CD4-positive, alpha-beta T cell treated with Interleukin-10 for 1 hour (primary cell): ENCODE data around the gene STX1B.
"Not testable (repeated sequence)": the region's sequence is repeated elsewhere in the genome, so short reads cannot be mapped to it uniquely, and the experiment has no call there.

Experiments used
- DNase-seq: peaks from one replicate; pipeline ENCODE4 v3.0.0-alpha.2; 2020

STX1B gene

DNA sequence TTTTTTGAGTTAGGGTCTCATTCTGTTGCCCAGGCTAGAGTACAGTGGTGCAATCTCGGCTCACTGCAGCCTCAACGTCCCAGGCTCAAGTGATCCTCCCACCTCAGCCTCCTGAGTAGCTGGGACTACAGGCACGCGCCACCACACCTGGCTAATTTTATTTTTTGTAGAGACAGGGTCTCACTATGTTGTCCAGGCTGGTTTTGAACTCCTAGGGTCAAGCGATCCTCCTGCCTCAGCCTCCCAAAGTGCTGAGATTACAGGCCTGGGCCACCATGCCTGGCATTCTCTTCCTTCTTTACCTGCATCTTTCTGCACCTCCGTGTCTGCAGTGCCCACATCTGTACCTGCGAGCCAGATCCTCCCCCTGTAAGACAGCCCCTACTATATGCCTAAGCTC lies 1.4 kb upstream of the STX1B start:
- not testable (repeated sequence) for DNase-seq

DNA sequence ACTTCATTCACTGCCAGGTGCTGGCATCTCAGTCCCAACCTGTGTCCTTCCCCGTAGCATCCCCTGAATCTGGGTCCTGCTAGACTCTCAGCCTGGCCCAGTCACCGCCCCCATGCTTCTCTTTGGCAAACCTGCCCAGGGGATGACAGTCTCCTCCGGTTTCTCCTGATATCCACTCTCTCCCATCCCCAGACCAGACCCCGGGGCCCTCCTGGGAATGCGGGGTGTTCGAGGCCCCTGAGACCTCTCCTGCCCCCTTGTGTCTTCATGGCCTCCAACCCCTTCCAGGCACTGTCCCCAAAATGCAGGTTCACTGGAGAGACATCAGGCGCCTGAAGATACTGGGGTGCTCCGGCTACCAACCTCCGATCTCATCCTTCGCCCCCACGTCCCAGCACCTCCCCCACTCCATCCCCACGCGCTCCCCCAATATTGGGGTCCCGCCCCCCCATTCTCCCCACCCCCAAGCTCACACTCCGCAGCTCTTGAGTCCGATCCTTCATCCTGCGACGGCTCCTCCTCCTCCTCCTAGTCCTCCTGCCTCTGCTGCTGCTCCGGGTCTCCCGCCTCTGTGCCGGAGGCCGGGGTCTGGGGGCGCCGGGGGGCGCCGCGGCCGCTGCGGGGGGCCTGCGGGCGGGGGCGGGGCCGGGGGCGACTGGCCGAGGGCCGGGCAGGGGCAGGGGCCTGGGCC lies 399 bp downstream of the STX1B start:
- DNase-seq, result no peak

- DNase-seq, result no peak
Observed at GRCh38 chr16:31009120-31009519, 1.3 kb downstream of the STX1B start.

GRCh38 chr16:31008551-31008950 lies 1.9 kb downstream of the STX1B start:
- no peak for DNase-seq

DNA sequence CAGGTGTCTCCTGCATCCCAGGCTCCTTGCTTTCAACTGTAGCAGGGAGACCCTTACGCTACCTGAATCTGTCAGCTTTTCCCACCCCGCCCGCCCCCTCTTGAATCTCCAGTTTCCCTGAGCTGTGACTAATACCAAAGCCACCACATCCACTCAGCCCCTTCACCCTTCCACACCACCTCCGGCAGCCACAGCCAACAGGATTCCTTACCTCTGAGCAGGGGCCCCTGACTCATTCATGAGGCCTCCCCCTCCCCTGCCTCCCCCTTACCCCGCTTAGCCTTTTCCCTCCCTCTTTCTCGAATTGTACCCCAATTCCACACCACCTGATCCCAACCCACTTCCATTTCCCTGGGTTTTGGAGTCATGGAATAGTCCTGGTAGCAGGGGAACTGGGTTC lies 2.3 kb downstream of the STX1B start:
- DNase-seq, result no peak

DNA sequence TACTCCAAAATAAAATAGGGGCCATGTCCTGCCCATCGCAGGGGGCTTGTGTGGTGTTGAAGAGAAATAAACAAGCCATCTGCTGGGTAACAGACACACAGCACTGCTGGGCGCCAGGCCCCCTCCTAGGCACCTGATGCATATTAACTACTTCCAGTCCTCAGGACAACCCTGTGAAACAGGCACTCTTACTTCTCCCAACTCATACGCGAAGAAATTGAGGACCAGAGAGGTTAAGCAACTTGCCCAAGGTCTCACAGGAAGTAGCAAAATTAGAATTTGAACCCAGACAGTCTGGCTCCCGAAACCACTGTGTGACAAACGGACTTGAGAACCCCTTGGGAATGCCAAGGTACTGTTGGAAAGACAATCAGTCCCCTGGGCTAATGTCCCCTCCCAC lies 2.8 kb downstream of the STX1B start:
- DNase-seq, result no peak

DNA sequence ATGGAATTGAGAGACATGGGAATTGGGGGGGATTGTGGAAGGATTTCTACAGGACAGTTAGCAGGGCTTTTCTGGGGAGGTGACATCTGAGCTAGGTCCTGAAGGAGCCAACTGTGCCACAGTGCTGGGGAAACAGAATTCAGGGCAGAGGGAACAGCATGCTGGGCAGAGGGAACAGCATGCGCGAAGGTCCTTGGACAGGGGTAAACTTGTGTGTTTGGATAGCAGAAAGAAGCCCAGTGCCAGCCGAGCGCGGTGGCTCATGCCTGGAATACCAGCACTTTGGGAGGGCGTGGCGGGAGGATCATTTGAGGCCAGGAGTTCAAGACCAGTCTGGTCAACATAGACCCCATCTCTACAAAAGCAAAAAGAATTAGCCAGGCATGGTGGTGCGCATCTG lies 3.8 kb downstream of the STX1B start:
- DNase-seq, result no peak

DNA sequence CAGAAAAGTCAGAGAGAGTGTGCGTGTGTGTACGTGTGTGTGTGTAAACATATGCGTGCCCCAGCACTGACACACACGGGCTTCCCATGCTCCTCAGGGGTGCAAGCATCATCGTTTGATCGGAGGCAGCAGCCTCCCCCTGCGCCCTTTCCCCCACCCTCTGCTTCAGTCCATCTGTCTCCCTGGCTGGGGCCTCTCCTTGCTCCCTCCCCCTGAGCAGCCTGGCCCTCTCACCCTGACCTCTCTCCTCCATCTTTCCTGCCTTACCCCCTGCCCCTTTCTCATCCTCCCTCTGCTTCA lies 4.4 kb downstream of the STX1B start:
- DNase-seq, result no peak

- no peak for DNase-seq
Observed at GRCh38 chr16:31005350-31006085, 4.9 kb downstream of the STX1B start.

DNA sequence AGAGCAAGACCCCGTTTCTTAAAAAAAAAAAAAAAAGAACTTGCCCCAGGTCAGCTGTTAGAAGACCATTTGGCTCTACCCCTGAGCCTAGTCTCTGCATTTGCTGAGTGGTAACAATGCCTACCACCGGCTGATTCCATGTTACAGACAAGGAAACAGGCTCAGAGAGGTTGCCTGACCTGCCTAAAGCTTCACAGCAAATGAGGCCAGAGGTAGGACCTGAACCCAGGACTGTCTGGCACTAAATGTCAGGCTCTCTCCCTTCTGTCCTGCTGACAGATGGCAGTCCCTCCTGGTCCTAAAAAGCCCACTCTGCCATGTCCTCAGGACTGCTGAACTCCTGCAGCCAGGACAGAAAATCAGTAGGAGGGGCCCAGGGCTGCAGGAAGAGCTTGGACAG lies 5.8 kb downstream of the STX1B start:
- DNase-seq, result no peak

GRCh38 chr16:31003744-31004143 lies 6.7 kb downstream of the STX1B start:
- no peak for DNase-seq

- no peak for DNase-seq
Observed at GRCh38 chr16:31002862-31003341, 7.5 kb downstream of the STX1B start.

GRCh38 chr16:31002250-31002700 lies 8.2 kb downstream of the STX1B start:
- no peak for DNase-seq

DNA sequence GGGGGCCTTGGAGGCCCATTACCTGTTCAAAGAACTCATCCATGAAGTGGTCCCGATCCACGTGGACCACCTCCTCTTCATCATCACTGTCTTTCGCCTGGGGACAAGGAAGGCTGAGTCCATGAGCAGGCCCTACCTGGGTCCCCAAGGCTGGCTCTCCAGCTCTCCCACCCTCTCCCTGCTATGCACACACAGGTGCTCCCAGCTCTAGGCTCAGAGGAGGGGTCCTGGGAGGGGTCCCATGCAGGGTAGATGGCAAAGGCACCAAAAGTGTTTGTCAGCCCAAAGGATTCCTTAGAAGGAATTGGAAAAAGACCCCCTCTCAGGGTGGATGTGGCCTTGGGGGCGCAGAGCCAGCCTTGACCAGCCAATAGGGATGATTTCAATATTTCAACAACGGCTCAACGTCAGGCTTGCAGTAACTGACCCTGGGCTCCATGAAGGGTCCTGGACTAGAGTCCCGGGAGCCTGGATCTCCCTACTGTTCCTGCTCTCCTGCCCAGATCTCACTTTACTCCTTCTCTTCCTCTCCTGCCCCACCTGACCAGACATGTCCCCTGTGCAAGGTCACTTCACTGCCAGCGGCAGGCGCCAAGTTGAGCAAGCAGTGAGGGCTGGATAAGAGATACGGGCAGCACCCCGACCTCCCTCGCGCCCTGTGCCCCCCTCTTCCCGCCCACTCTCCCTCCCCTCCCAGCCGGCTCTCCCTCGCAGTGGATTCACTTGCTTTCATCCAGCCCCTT lies 8.8 kb downstream of the STX1B start:
- DNase-seq, result no peak

DNA sequence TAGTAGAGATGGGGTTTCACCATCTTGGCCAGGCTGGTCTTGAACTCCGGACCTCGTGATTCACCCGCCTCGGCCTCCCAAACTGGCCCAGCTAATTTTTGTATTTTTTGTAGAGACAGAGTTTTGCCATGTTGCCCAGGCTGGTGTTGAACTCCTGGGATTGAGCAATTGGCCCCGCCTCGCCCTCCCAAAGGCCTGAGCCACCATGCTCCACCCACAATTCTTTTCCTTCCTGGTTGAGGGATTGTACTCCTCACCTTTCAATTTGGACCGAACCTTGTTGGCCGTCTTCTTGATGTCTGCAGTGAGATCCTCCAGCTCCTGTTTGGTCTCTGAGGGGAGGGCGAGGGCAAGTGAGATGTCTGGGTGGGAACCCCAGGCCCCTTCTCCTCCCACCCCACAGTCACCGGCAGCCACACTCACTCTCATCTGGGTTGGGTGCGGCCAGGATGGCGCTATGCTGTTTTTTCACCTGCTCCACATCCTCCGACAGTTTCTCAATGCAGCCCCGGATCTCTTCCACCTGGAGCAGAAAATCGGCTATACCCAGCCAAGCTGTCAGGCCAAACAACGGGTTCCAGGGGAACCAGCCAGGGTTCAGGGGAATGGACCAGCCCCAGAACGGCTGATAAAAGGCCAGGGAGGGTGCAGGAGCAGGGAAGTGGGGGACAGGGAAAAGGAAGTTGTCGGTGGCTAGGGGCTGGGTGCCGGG lies 9.6 kb downstream of the STX1B start:
- no peak for DNase-seq

DNA sequence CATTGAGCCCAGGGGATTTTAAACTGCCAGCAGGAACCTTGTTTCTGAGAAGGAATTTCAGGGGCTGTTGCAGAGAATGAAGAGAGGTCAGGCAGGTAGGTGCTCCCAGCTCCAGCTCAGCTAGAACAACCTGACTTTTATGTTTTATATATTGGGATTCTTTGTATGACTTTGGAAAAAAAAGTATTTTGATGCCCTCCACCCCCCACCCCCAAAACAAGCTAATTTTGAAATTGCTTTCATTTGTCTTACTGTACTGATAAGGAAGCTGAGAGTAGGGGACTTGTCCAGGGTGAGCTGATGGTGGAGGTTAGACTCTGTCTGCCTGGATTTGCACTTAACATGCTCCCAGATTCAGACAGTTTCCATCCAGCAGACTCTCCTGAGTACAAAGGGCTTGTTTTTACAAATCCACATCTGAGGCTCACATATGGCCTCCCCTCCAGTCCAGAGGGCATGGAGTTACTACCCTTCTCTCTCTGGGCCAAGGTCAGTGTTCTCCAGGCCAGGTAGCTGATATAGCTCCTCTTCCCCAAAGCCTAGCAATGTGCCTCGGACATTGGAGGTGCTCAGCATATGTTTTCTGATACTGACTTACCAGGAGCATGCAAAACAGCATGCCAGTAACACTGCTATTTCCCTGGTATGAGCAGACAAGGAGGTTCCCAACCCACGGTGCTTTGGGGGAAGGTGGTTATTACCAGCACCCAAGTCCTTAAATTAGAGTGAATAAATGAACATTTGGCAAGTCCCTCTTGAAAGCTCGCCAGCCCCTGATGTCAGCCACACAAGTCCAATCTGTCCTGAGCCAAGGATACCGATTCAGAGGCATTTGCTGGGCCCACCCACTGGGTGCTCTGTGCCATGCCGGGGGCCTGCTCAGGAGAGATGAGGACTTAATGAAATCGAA lies 11.3 kb downstream of the STX1B start:
- DNase-seq, result no peak

GRCh38 chr16:30997725-30998711 lies 12.4 kb downstream of the STX1B start:
- no peak for DNase-seq

DNA sequence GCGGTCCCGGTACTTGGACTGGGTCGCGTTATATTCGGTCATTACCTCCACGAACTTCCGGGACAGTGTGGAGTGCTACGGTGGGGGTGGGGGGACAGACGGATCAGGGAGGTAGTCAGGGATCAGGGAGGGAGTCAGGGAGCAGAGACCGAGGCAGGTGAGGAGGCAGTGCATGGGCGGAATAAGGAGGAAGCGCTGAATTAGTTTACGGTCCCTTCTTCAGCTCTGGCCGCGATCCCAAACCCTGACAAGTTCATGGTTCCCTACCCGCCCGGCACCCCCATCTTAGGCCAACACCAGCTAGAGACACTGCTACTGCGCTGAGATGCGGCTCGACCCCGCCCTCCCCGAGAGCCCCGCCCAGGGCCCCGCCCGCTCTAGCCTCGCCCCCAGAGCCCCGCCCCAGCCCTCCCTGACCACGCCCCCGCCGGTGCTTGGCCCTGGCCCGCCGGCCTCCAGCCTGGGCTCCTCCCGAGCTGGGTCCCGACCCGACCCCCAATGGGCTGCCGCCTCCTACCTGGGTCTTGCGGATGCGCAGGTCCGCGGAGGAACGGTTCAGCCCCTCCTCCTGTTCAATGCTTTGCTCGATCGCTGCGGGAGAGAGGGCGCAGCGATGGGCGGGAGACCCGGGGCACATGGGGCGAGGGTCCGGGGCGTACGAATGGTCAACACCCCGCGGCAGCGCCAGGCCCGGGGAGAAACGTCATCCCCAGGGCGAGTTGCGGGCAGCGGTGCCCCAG lies 13.3 kb downstream of the STX1B start:
- DNase-seq, result peak; percentile 85

GRCh38 chr16:30996324-30996984 lies 14.0 kb downstream of the STX1B start:
- DNase-seq, result no peak

GRCh38 chr16:30995927-30996323 lies 14.5 kb downstream of the STX1B start:
- DNase-seq, result no peak
